Erythroblast (primary cell): ENCODE data around the gene GATA3.

Experiments used
- GATA1 ChIP-seq: IDR thresholded peaks from 2 replicates; pipeline ENCODE4 v1.6.1; 2011; ENCODE audit warnings: low read depth, mild to moderate bottlenecking, control low read depth, low read length, moderate library complexity
- POLR2A ChIP-seq: IDR thresholded peaks from 2 replicates; pipeline ENCODE4 v1.6.1; 2011; ENCODE audit warnings: mild to moderate bottlenecking, low read length

- TF ChIP-seq POLR2A = no peak
- TF ChIP-seq GATA1 = no peak
These were observed 5.7 kb downstream of the GATA3 start for GRCh38 chr10:8060010-8060703.
